ENCODE measurements around the gene SUSD4. TPM values are rescaled to one million over a fixed set of nuclear protein-coding genes. Genes with fewer than 3 reads are reported as not detected.
"Not testable (repeated sequence)": the region's sequence is repeated elsewhere in the genome, so short reads cannot be mapped to it uniquely, and the experiment has no call there.

Gene SUSD4
- total RNA-seq, 1 donor from 2014 or later = 0.79 TPM

DNA sequence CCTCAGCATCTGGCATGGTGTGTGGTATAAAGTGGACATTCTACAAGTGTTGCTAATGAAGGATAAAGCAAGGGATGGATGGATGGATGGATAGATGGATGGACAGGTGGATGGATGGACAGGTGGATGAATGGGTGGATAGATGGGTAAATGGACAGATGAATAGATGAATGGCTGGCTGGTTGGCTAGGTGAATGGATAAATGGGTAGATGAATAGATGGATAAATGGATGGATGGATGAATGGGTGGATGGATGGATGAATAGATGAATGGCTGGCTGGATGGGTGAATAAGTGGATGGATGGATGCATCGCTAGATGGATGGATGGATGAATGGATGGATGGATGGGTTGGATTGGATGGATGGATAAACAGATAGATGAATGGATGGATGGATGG lies 66.2 kb downstream of the SUSD4 start:
- Histone ChIP-seq H3K36me3 (ENCODE audit: control insufficient read depth, insufficient read depth, low read length) (no peaks in the 10 kb centered on the region), H3K27me3 (ENCODE audit: control insufficient read depth, insufficient read depth, low read length) (peaks cover 2% of the 10 kb centered on the region), H3K4me3 (ENCODE audit: low read depth, low read length) (no peak overlapping the region)
- FAIRE-seq = no peak
- TF ChIP-seq, protein P1, sequence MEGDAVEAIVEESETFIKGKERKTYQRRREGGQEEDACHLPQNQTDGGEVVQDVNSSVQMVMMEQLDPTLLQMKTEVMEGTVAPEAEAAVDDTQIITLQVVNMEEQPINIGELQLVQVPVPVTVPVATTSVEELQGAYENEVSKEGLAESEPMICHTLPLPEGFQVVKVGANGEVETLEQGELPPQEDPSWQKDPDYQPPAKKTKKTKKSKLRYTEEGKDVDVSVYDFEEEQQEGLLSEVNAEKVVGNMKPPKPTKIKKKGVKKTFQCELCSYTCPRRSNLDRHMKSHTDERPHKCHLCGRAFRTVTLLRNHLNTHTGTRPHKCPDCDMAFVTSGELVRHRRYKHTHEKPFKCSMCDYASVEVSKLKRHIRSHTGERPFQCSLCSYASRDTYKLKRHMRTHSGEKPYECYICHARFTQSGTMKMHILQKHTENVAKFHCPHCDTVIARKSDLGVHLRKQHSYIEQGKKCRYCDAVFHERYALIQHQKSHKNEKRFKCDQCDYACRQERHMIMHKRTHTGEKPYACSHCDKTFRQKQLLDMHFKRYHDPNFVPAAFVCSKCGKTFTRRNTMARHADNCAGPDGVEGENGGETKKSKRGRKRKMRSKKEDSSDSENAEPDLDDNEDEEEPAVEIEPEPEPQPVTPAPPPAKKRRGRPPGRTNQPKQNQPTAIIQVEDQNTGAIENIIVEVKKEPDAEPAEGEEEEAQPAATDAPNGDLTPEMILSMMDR (IDR thresholded peaks at IDR 0.05; ENCODE audit: insufficient read depth, low read length, severe bottlenecking) = no peak
- no peak for DNase-seq (ENCODE audit: low read depth)

DNA sequence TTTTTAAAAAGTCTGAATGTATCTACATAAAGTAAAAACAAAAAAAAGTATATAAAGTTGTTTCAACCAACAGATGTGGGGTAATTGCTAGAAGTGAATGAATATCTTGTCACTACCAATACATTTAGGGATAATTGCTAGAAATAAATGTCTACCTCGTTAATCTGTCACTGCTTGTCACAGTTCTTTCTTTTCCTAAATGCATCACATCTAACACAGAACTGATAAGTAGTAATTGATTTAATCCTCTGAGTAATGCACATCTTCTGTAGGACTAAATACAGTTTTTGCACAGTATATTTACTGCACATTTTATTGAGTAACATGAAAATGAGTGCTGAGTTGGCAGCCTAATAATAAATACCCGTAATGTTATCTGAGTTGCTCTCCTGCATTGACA lies 72.2 kb downstream of the SUSD4 start:
- Histone ChIP-seq H3K36me3 (ENCODE audit: control insufficient read depth, insufficient read depth, low read length) (no peaks in the 10 kb centered on the region), H3K4me3 (ENCODE audit: low read depth, low read length) (no peak overlapping the region), H3K27me3 (ENCODE audit: control insufficient read depth, insufficient read depth, low read length) (peaks cover 3% of the 10 kb centered on the region)
- DNase-seq (ENCODE audit: low read depth) (no peak), FAIRE-seq (no peak)
- TF ChIP-seq, protein P1 (IDR thresholded peaks at IDR 0.05; ENCODE audit: insufficient read depth, low read length, severe bottlenecking) = no peak

DNA sequence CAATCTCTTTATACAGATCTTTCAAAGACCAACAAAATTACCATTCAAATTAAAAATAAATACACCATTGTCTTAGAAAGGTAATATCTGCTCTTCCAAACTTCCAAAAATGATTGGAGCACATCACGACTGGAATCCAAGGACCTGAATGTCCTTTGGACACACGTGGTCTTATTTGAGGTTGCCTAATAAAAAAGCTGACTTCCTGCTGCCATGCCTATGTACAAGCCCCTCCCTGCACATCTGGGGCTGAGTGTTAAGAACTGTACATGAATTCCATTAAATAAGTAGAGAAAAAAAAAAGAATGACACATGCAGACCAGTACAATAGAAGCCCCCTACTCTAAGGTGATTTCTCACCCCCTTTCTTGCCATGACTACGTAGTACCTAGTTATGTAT lies 73.6 kb downstream of the SUSD4 start:
- FAIRE-seq (no peak), DNase-seq (ENCODE audit: low read depth) (no peak)
- TF ChIP-seq, protein P1 (IDR thresholded peaks at IDR 0.05; ENCODE audit: insufficient read depth, low read length, severe bottlenecking) = no peak
- H3K36me3 ChIP-seq (ENCODE audit: control insufficient read depth, insufficient read depth, low read length) = no peaks in the 10 kb centered on the region
- no peak overlapping the region for H3K4me3 ChIP-seq (ENCODE audit: low read depth, low read length)
- H3K27me3 ChIP-seq (ENCODE audit: control insufficient read depth, insufficient read depth, low read length) = peaks cover 3% of the 10 kb centered on the region

DNA sequence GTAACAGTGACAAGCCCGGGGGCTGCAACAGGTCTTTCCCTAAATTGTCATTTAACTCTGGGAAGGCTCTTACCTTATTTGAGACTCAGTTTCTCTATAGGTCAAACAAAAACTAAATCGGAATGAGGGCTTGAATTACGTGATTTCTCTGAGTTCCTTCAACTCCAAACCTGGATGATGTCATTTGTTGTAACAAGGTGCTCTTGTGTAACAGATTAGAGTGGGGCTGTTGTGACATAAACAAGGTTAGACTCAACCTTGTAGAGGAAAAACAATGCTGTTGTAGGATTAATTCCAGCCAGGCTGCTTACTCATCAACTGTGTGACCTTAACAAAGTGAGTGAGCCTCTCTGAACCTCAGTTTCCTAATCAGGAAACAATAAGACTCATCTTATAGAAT lies 74.4 kb downstream of the SUSD4 start:
- Histone ChIP-seq H3K27me3 (ENCODE audit: control insufficient read depth, insufficient read depth, low read length) (peaks cover 3% of the 10 kb centered on the region), H3K4me3 (ENCODE audit: low read depth, low read length) (no peak overlapping the region), H3K36me3 (ENCODE audit: control insufficient read depth, insufficient read depth, low read length) (no peaks in the 10 kb centered on the region)
- TF ChIP-seq, protein P1 (IDR thresholded peaks at IDR 0.05; ENCODE audit: insufficient read depth, low read length, severe bottlenecking) = no peak
- DNase-seq (ENCODE audit: low read depth) = peak; percentile 74
- FAIRE-seq = no peak

DNA sequence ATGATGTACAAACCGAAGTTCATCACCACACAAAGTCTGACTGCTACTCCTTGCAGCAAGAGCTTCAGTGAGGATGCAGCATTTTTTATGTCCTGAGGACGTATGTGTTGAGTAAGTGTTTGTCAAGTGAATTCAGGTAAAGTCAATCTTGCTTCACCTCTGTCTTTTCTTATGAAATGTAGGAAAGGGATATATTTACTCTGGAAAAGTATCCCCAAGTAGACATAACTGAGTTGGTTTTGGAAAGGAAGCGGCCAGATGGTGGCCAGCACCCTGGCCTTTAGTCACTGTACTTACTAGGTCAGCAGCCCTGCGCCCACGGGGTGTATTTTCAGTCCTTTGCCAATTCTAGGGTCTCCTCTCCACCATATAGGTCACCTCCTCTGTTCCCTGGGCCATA lies 75.2 kb downstream of the SUSD4 start:
- FAIRE-seq (no peak), DNase-seq (ENCODE audit: low read depth) (peak; percentile 59)
- Histone ChIP-seq H3K27me3 (ENCODE audit: control insufficient read depth, insufficient read depth, low read length) (peaks cover 3% of the 10 kb centered on the region), H3K36me3 (ENCODE audit: control insufficient read depth, insufficient read depth, low read length) (no peaks in the 10 kb centered on the region), H3K4me3 (ENCODE audit: low read depth, low read length) (no peak overlapping the region)
- TF ChIP-seq, protein P1 (IDR thresholded peaks at IDR 0.05; ENCODE audit: insufficient read depth, low read length, severe bottlenecking) = no peak

DNA sequence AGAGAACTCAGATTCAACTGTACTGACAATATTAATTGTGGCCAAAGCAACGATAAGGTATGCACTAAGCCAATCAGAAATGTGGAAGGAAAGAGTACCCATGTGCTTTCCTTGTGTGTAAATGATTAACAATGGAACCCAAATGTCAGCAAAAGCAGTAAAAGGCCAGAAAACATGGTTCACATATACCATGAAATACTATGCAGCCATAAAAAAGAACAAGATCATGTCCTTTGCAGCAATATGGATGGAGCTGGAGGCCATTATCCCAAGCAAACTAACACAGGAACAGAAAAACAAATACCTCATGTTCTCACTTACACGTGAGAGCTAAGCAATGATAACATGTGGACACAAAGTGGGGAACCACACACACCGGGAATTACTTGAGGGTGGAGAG lies 78.5 kb downstream of the SUSD4 start:
- no peaks in the 10 kb centered on the region for H3K36me3 ChIP-seq (ENCODE audit: control insufficient read depth, insufficient read depth, low read length)
- TF ChIP-seq, protein P1 (IDR thresholded peaks at IDR 0.05; ENCODE audit: insufficient read depth, low read length, severe bottlenecking) = no peak
- DNase-seq (ENCODE audit: low read depth) = no peak
- H3K27me3 ChIP-seq (ENCODE audit: control insufficient read depth, insufficient read depth, low read length) = no peaks in the 10 kb centered on the region
- no peak for FAIRE-seq
- H3K4me3 ChIP-seq (ENCODE audit: low read depth, low read length) = no peak overlapping the region

DNA sequence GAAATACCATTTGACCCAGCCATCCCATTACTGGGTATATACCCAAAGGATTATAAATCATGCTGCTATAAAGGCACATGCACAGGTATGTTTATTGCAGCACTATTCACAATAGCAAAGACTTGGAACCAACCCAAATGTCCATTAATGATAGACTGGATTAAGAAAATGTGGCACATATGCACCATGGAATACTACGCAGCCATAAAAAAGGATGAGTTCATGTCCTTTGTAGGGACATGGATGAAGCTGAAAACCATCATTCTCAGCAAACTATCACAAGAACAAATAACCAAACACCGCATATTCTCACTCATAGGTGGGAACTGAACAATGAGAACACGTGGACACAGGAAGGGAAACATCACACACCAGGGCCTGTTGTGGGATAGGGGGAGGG lies 80.3 kb downstream of the SUSD4 start:
- H3K27me3 ChIP-seq (ENCODE audit: control insufficient read depth, insufficient read depth, low read length); H3K4me3 ChIP-seq (ENCODE audit: low read depth, low read length); DNase-seq (ENCODE audit: low read depth); H3K36me3 ChIP-seq (ENCODE audit: control insufficient read depth, insufficient read depth, low read length); FAIRE-seq: not testable (repeated sequence)

DNA sequence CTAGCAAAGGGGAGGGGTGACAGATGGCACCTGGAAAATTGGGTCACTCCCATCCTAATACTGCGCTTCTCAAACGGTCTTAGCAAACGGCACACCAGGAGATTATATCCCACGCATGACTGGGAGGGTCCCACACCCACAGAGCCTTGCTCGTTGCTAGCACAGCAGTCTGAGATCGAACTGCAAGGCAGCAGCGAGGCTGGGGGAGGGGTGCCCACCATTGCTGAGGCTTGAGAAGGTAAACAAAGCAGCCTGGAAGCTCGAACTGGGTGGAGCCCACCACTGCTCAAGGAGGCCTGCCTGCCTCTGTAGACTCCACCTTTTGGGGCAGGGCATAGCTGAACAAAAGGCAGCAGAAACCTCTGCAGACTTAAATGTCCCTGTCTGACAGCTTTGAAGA lies 85.7 kb downstream of the SUSD4 start:
- not testable (repeated sequence) for DNase-seq (ENCODE audit: low read depth); H3K27me3 ChIP-seq (ENCODE audit: control insufficient read depth, insufficient read depth, low read length); H3K36me3 ChIP-seq (ENCODE audit: control insufficient read depth, insufficient read depth, low read length); H3K4me3 ChIP-seq (ENCODE audit: low read depth, low read length); FAIRE-seq
